Peyer's patch (tissue), 4 donors: ENCODE results near the gene SPOCK3.

Source experiments
- POLR2A ChIP-seq, 2 donors: fragments of 450-650 bp; IDR thresholded peaks; one replicate each; pipeline ENCODE4 v1.5.1; 2017; ENCODE audit warnings: antibody characterized with exemption in 2 of 2, mild to moderate bottlenecking in 2 of 2, moderate library complexity in 2 of 2
- TF ChIP-seq, protein P1 (sequence below), 6 experiments: fragments of 450-650 bp in 4 of 6; fragments of 200-600 bp in 2 of 6; sonication (generic) in 1 of 6; IDR thresholded peaks; one replicate each; pipeline ENCODE4 v1.5.1; 2017 to 2019; ENCODE audit warnings: antibody characterized with exemption in 6 of 6, mild to moderate bottlenecking in 3 of 6, moderate library complexity in 1 of 6

DNA sequence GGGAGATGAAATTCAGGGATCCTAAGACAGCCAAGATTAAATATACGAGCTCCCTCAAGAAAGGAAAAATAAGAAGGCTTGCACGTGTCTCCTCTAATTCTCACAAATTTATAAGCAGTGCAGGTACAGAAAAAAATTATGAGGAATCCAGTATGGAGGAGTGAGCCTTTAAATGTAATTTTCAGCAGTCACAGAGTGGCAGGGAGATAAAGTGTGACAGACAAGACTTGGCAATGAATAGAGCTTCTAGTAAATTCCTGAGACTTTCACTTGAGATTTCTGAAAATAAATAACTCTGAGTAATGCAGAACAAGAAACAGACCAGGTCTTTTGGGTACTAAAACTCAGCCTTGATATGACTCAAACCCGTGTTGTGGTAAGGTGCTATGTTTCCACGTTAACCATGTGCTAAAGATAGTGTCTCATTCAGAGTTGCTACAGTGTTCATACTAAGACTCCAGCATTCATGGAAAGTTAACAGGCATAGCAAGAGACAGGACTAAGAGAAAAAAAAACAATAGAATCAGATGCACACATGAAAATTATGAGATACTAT, 119.8 kb downstream of the SPOCK3 start:
- TF ChIP-seq, protein P1, sequence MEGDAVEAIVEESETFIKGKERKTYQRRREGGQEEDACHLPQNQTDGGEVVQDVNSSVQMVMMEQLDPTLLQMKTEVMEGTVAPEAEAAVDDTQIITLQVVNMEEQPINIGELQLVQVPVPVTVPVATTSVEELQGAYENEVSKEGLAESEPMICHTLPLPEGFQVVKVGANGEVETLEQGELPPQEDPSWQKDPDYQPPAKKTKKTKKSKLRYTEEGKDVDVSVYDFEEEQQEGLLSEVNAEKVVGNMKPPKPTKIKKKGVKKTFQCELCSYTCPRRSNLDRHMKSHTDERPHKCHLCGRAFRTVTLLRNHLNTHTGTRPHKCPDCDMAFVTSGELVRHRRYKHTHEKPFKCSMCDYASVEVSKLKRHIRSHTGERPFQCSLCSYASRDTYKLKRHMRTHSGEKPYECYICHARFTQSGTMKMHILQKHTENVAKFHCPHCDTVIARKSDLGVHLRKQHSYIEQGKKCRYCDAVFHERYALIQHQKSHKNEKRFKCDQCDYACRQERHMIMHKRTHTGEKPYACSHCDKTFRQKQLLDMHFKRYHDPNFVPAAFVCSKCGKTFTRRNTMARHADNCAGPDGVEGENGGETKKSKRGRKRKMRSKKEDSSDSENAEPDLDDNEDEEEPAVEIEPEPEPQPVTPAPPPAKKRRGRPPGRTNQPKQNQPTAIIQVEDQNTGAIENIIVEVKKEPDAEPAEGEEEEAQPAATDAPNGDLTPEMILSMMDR (IDR thresholded peaks at IDR 0.05): no peak
- TF ChIP-seq POLR2A (IDR thresholded peaks at IDR 0.05): no peak
